GM12874 (cell line): ENCODE data around the gene BCL6.

Experiments used
- CTCF ChIP-seq: IDR thresholded peaks from 2 replicates; pipeline ENCODE4 v1.5.1; 2011; ENCODE audit warnings: low read depth, mild to moderate bottlenecking, control low read depth, low read length, moderate library complexity; ENCODE audit not compliant: insufficient read depth

Gene BCL6

GRCh38 chr3:187677604-187678003 is 67.7 kb downstream of the BCL6 start:
- TF ChIP-seq CTCF = no peak

- TF ChIP-seq CTCF = no peak
These were observed 72.3 kb downstream of the BCL6 start for GRCh38 chr3:187673012-187673411.
